Measurements from ENCODE around the gene FIBP. TPM values are rescaled to one million over a fixed set of nuclear protein-coding genes. Genes with fewer than 3 reads are reported as not detected.
A peak's percentile ranks its signal among the peaks of the same experiment; 100 is the strongest.

Gene FIBP
- total RNA-seq, 1 donor from 2014 or later = 35.5 TPM

GRCh38 chr11:65868907-65869306, 19.4 kb downstream of the FIBP start:
- peaks cover 16% of the 10 kb centered on the region for H3K4me1 ChIP-seq
- intact Hi-C loops (cut with DNase I) = no loop called here
- ATAC-seq = no peak
- H3K27ac ChIP-seq = no peak overlapping the region
- DNase-seq = no peak
- H3K4me3 ChIP-seq = no peak overlapping the region
- no peaks in the 10 kb centered on the region for H3K9me3 ChIP-seq
- no peak for TF ChIP-seq CTCF (IDR thresholded peaks at IDR 0.05)
- no peaks in the 10 kb centered on the region for H3K27me3 ChIP-seq
- H3K36me3 ChIP-seq = peaks cover 42% of the 10 kb centered on the region

GRCh38 chr11:65868076-65868667, 20.1 kb downstream of the FIBP start:
- no peak for TF ChIP-seq CTCF (IDR thresholded peaks at IDR 0.05)
- no peak overlapping the region for H3K4me3 ChIP-seq
- H3K9me3 ChIP-seq = no peaks in the 10 kb centered on the region
- peaks cover 14% of the 10 kb centered on the region for H3K4me1 ChIP-seq
- ATAC-seq (no peak), DNase-seq (no peak)
- peaks cover 49% of the 10 kb centered on the region for H3K36me3 ChIP-seq
- H3K27me3 ChIP-seq = no peaks in the 10 kb centered on the region
- H3K27ac ChIP-seq = no peak overlapping the region
- intact Hi-C loops (cut with DNase I) = no loop called here

GRCh38 chr11:65867284-65868071, 20.8 kb downstream of the FIBP start:
- H3K4me1 ChIP-seq = peaks cover 14% of the 10 kb centered on the region
- TF ChIP-seq CTCF (IDR thresholded peaks at IDR 0.05) = no peak
- no peaks in the 10 kb centered on the region for H3K9me3 ChIP-seq
- DNase-seq (no peak), ATAC-seq (no peak)
- peaks cover 56% of the 10 kb centered on the region for H3K36me3 ChIP-seq
- no peaks in the 10 kb centered on the region for H3K27me3 ChIP-seq
- no peak overlapping the region for H3K27ac ChIP-seq
- intact Hi-C loops (cut with DNase I) = no loop called here
- H3K4me3 ChIP-seq = no peak overlapping the region

- intact Hi-C loops (cut with DNase I) = no loop called here
- H3K4me3 ChIP-seq = no peak overlapping the region
- no peaks in the 10 kb centered on the region for H3K9me3 ChIP-seq
- H3K27me3 ChIP-seq = no peaks in the 10 kb centered on the region
- H3K36me3 ChIP-seq = peaks cover 64% of the 10 kb centered on the region
- H3K27ac ChIP-seq = no peak overlapping the region
- no peak for TF ChIP-seq CTCF (IDR thresholded peaks at IDR 0.05)
- peaks cover 15% of the 10 kb centered on the region for H3K4me1 ChIP-seq
- ATAC-seq (no peak), DNase-seq (peak; percentile 46)
Observed at GRCh38 chr11:65866509-65867283, 21.6 kb downstream of the FIBP start.

- ATAC-seq (no peak), DNase-seq (peak; percentile 57)
- H3K36me3 ChIP-seq = peaks cover 65% of the 10 kb centered on the region
- TF ChIP-seq CTCF (IDR thresholded peaks at IDR 0.05) = no peak
- no peak overlapping the region for H3K4me3 ChIP-seq
- intact Hi-C loops (cut with DNase I) = no loop called here
- no peak overlapping the region for H3K27ac ChIP-seq
- peaks cover 15% of the 10 kb centered on the region for H3K4me1 ChIP-seq
- H3K27me3 ChIP-seq = no peaks in the 10 kb centered on the region
- no peaks in the 10 kb centered on the region for H3K9me3 ChIP-seq
Observed at GRCh38 chr11:65865550-65866172, 22.6 kb downstream of the FIBP start.

Data from upper lobe of right lung (tissue), 1 donor.